ENCODE measurements around the gene NDST3.

Gene NDST3

DNA sequence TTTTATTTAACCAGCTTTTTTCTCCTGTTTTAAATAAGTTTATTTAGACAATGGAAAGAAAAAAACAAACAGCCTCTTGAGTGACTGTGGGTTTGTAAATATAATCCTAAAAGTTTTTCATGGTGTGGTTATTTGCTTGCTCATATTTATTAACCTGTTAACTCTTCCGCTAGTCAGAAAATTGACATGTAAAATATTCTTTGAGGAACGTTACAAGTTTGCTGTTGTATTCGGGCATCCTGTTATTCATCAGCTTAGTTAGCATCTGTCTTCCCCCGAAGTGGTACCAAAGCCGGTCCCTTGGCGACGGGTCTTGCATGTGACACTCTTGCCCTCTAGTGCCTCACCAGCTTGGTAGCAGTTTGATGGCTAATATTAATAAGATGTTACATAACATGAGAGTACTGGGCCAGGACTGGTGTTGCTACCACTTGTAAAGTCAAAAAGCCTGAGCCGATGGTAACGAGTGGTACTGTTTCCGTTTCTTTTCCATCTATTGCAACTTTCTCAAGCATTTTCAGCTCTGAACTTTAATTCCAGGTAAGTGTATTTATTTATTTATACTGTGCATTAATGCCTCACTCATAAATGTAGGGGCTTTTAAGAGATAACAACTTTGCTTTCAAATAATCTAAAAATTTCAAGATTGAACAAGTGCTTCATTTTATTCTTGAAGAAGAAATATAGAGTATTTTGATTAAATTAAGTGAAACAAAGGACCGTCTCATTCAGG is at the start of gene NDST3:
TSS of gene NDST3 (plus strand) at position 434 of the 733 bp plus-strand sequence. CDS start 19,425 bp downstream, outside the sequence.
- peaks cover 41% of the 10 kb centered on the region for H3K27me3 ChIP-seq (replicated peaks; ENCODE audit: control insufficient read depth, insufficient read depth, low read length)
- H3K9ac ChIP-seq (ENCODE audit: low read length): no peak within 1 kb of the TSS
- no peaks in the 10 kb centered on the region for H3K36me3 ChIP-seq (ENCODE audit: control insufficient read depth, insufficient read depth, low read length, severe bottlenecking)
- DNase-seq (ENCODE audit: low read depth): peak; percentile 36
- no peaks in the 10 kb centered on the region for H3K4me1 ChIP-seq (ENCODE audit: control insufficient read depth, insufficient read depth, low read length)
- H3K4me3 ChIP-seq (ENCODE audit: low read length): peak within 1 kb of the TSS; percentile 70
- no peaks in the 10 kb centered on the region for H3K9me3 ChIP-seq (ENCODE audit: control insufficient read depth, low read length)

- peaks cover 3% of the 10 kb centered on the region for H3K27me3 ChIP-seq (replicated peaks; ENCODE audit: control insufficient read depth, insufficient read depth, low read length)
- no peaks in the 10 kb centered on the region for H3K36me3 ChIP-seq (ENCODE audit: control insufficient read depth, insufficient read depth, low read length, severe bottlenecking)
- no peak for DNase-seq (ENCODE audit: low read depth)
- no peak overlapping the region for H3K4me3 ChIP-seq (ENCODE audit: low read length)
- H3K4me1 ChIP-seq (ENCODE audit: control insufficient read depth, insufficient read depth, low read length): no peaks in the 10 kb centered on the region
- H3K9me3 ChIP-seq (ENCODE audit: control insufficient read depth, low read length): no peaks in the 10 kb centered on the region
- no peak overlapping the region for H3K9ac ChIP-seq (ENCODE audit: low read length)
Observed at GRCh38 chr4:117986321-117986720, 48.0 kb upstream of the NDST3 start.

DNA sequence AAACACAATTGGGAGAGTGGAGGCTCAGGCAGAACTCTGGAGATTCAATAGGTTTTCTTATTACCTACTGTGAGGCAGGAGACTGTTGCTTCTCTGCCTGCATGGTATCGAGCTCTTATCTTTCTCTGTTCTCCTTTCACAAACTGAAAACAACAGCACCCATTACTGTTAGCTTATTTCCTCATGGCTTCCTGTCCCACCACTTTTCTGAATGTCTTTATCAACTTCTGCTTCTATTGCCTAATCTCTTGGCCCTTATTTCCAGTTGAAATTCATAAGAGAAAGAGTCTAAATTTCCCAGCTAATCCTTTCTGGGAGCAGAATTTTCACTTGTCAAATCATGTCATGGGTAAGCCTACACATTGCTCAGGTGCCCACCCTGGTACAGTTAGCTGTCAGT is 46.8 kb upstream of the NDST3 start:
- Histone ChIP-seq H3K27me3 (replicated peaks; ENCODE audit: control insufficient read depth, insufficient read depth, low read length) (peaks cover 3% of the 10 kb centered on the region), H3K9ac (ENCODE audit: low read length) (no peak overlapping the region), H3K4me1 (ENCODE audit: control insufficient read depth, insufficient read depth, low read length) (no peaks in the 10 kb centered on the region), H3K9me3 (ENCODE audit: control insufficient read depth, low read length) (no peaks in the 10 kb centered on the region), H3K36me3 (ENCODE audit: control insufficient read depth, insufficient read depth, low read length, severe bottlenecking) (no peaks in the 10 kb centered on the region), H3K4me3 (ENCODE audit: low read length) (no peak overlapping the region)
- no peak for DNase-seq (ENCODE audit: low read depth)

GRCh38 chr4:117996891-117997290 is 37.4 kb upstream of the NDST3 start:
- no peak for DNase-seq (ENCODE audit: low read depth)
- no peaks in the 10 kb centered on the region for H3K27me3 ChIP-seq (replicated peaks; ENCODE audit: control insufficient read depth, insufficient read depth, low read length)
- H3K36me3 ChIP-seq (ENCODE audit: control insufficient read depth, insufficient read depth, low read length, severe bottlenecking): no peaks in the 10 kb centered on the region
- no peaks in the 10 kb centered on the region for H3K9me3 ChIP-seq (ENCODE audit: control insufficient read depth, low read length)
- no peak overlapping the region for H3K9ac ChIP-seq (ENCODE audit: low read length)
- no peaks in the 10 kb centered on the region for H3K4me1 ChIP-seq (ENCODE audit: control insufficient read depth, insufficient read depth, low read length)
- no peak overlapping the region for H3K4me3 ChIP-seq (ENCODE audit: low read length)

DNA sequence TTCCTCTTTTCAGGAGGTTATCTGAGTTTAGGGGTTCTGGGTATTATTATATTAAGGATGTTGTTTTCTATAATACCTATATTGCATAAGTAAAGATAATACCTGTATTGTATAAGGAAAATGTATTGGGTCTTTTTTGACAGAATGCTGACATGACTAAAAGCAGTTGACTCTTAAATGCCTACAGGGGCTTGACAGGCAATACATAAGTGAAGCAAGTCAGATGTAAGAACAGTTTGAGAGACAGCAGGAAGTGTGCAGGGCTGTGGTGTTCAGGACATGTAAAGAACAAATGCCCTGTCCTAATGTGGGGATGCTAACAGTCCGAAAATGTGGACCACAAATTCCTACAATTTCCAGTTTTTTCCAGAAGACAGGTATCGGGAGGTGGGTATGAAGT is 30.2 kb upstream of the NDST3 start:
- Histone ChIP-seq H3K36me3 (ENCODE audit: control insufficient read depth, insufficient read depth, low read length, severe bottlenecking) (no peaks in the 10 kb centered on the region), H3K4me1 (ENCODE audit: control insufficient read depth, insufficient read depth, low read length) (no peaks in the 10 kb centered on the region), H3K4me3 (ENCODE audit: low read length) (no peak overlapping the region), H3K9me3 (ENCODE audit: control insufficient read depth, low read length) (no peaks in the 10 kb centered on the region), H3K27me3 (replicated peaks; ENCODE audit: control insufficient read depth, insufficient read depth, low read length) (no peaks in the 10 kb centered on the region), H3K9ac (ENCODE audit: low read length) (no peak overlapping the region)
- no peak for DNase-seq (ENCODE audit: low read depth)

DNA sequence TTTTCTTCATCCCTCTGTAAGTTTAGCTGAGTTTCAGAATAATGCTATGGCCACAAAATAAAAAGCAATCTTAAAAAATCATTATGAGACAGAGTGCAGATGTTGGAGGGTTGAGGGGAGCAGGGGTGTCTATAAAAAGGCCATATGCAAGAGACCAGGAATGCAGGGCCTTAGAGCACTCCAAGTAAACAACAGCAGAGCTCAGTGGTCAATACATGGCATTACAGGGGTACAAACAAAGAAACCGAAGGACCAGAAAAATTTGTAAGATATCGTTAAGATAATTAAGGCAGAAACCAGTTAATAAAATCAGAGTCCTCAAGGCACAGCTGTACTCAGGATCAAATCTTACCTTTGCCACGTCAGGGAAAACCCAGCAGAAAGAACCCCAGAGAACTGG is 28.4 kb upstream of the NDST3 start:
- Histone ChIP-seq H3K27me3 (replicated peaks; ENCODE audit: control insufficient read depth, insufficient read depth, low read length) (no peaks in the 10 kb centered on the region), H3K9me3 (ENCODE audit: control insufficient read depth, low read length) (no peaks in the 10 kb centered on the region), H3K36me3 (ENCODE audit: control insufficient read depth, insufficient read depth, low read length, severe bottlenecking) (no peaks in the 10 kb centered on the region), H3K4me3 (ENCODE audit: low read length) (no peak overlapping the region), H3K9ac (ENCODE audit: low read length) (no peak overlapping the region), H3K4me1 (ENCODE audit: control insufficient read depth, insufficient read depth, low read length) (no peaks in the 10 kb centered on the region)
- no peak for DNase-seq (ENCODE audit: low read depth)

DNA sequence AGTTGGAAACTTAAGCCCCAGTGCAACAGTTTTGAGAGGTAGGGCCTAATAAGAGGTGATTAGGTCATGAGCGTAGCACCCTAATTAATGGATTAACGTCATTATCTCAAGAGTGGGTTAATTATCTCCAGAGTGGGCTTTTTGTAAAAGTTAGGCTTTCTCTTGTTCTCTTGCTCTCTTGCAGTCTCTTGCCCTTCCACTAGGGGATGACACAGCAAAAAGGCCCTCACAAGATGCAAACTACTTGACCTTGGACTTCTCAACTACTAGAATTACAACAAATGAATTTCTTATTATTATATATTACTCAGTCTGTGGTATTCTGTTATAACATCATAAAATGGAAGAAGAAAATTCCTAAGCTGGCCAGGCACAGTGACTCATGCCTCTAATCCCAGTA is 22.1 kb upstream of the NDST3 start:
- H3K27me3 ChIP-seq (replicated peaks; ENCODE audit: control insufficient read depth, insufficient read depth, low read length): no peaks in the 10 kb centered on the region
- H3K36me3 ChIP-seq (ENCODE audit: control insufficient read depth, insufficient read depth, low read length, severe bottlenecking): no peaks in the 10 kb centered on the region
- no peak overlapping the region for H3K9ac ChIP-seq (ENCODE audit: low read length)
- no peaks in the 10 kb centered on the region for H3K4me1 ChIP-seq (ENCODE audit: control insufficient read depth, insufficient read depth, low read length)
- H3K9me3 ChIP-seq (ENCODE audit: control insufficient read depth, low read length): no peaks in the 10 kb centered on the region
- DNase-seq (ENCODE audit: low read depth): peak; percentile 3
- H3K4me3 ChIP-seq (ENCODE audit: low read length): no peak overlapping the region

- H3K4me3 ChIP-seq (ENCODE audit: low read length): no peak overlapping the region
- H3K9ac ChIP-seq (ENCODE audit: low read length): no peak overlapping the region
- H3K27me3 ChIP-seq (replicated peaks; ENCODE audit: control insufficient read depth, insufficient read depth, low read length): no peaks in the 10 kb centered on the region
- DNase-seq (ENCODE audit: low read depth): no peak
- no peaks in the 10 kb centered on the region for H3K9me3 ChIP-seq (ENCODE audit: control insufficient read depth, low read length)
- no peaks in the 10 kb centered on the region for H3K4me1 ChIP-seq (ENCODE audit: control insufficient read depth, insufficient read depth, low read length)
- H3K36me3 ChIP-seq (ENCODE audit: control insufficient read depth, insufficient read depth, low read length, severe bottlenecking): no peaks in the 10 kb centered on the region
Observed at GRCh38 chr4:118014831-118015230, 19.5 kb upstream of the NDST3 start.

GRCh38 chr4:118018381-118019145 is 15.7 kb upstream of the NDST3 start:
- H3K4me3 ChIP-seq (ENCODE audit: low read length): no peak overlapping the region
- H3K4me1 ChIP-seq (ENCODE audit: control insufficient read depth, insufficient read depth, low read length): no peaks in the 10 kb centered on the region
- no peak for DNase-seq (ENCODE audit: low read depth)
- no peak overlapping the region for H3K9ac ChIP-seq (ENCODE audit: low read length)
- H3K27me3 ChIP-seq (replicated peaks; ENCODE audit: control insufficient read depth, insufficient read depth, low read length): no peaks in the 10 kb centered on the region
- H3K9me3 ChIP-seq (ENCODE audit: control insufficient read depth, low read length): no peaks in the 10 kb centered on the region
- H3K36me3 ChIP-seq (ENCODE audit: control insufficient read depth, insufficient read depth, low read length, severe bottlenecking): no peaks in the 10 kb centered on the region

DNA sequence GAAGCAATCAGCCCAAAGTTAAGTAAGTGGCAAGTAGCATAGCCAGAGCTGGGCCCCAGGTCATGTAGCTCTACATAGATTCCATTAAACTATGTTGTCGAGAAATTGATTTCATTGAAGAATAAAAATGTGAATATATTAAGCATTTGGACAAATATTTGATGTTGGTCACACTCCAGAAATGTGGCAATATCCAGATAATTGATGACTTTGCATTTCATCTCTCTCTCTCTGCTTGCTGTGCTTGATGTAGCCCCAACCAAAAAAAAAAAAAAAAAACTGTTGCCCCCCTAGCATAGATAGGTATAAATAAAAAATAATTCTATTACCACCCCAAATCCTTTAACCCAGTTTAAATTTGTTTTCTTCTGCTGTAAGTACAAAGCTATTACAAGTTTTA is 7.5 kb upstream of the NDST3 start:
- no peak overlapping the region for H3K4me3 ChIP-seq (ENCODE audit: low read length)
- H3K27me3 ChIP-seq (replicated peaks; ENCODE audit: control insufficient read depth, insufficient read depth, low read length): peaks cover 9% of the 10 kb centered on the region
- H3K36me3 ChIP-seq (ENCODE audit: control insufficient read depth, insufficient read depth, low read length, severe bottlenecking): no peaks in the 10 kb centered on the region
- DNase-seq (ENCODE audit: low read depth): no peak
- H3K4me1 ChIP-seq (ENCODE audit: control insufficient read depth, insufficient read depth, low read length): no peaks in the 10 kb centered on the region
- no peaks in the 10 kb centered on the region for H3K9me3 ChIP-seq (ENCODE audit: control insufficient read depth, low read length)
- H3K9ac ChIP-seq (ENCODE audit: low read length): no peak overlapping the region

DNA sequence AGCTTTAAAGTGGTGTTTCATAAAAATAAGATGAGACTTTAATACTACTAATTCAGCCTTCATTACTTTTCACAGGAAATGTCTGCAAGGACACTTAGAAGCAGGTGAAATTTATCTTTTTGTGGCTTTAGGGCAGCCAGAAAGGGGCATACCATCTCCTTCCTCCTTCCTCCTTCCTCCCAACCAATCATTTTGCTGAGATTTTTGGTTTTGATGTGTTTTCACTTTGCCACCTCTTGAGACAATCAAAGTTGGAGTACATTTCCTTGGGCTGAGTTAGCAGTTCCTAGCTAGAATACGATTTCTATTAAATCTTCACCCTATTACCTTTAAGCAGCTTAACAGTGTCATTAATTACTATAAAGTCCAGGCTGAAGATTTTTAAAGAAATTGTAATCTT is 5.1 kb upstream of the NDST3 start:
- peaks cover 28% of the 10 kb centered on the region for H3K27me3 ChIP-seq (replicated peaks; ENCODE audit: control insufficient read depth, insufficient read depth, low read length)
- H3K36me3 ChIP-seq (ENCODE audit: control insufficient read depth, insufficient read depth, low read length, severe bottlenecking): no peaks in the 10 kb centered on the region
- H3K9ac ChIP-seq (ENCODE audit: low read length): no peak overlapping the region
- no peaks in the 10 kb centered on the region for H3K4me1 ChIP-seq (ENCODE audit: control insufficient read depth, insufficient read depth, low read length)
- H3K9me3 ChIP-seq (ENCODE audit: control insufficient read depth, low read length): no peaks in the 10 kb centered on the region
- DNase-seq (ENCODE audit: low read depth): no peak
- no peak overlapping the region for H3K4me3 ChIP-seq (ENCODE audit: low read length)
